Small intestine (tissue), 7 donors: ENCODE data around the gene ORM2. TPM values are rescaled to one million over a fixed set of nuclear protein-coding genes. Genes with fewer than 3 reads are reported as not detected.
A peak's percentile ranks its signal among the peaks of the same experiment; 100 is the strongest.

Source experiments
- DNase-seq, 2 donors: peaks; one replicate each; pipeline versions ENCODE4 v3.0.0 to v3.0.0-alpha.2; 2013
- FAIRE-seq: peaks from 2 replicates; lab custom pipeline; 2012; peaks lifted over from hg19 to GRCh38; lab: Jason Lieb, UNC
- H3K27ac ChIP-seq, 3 donors: one replicate each; pipeline ENCODE4 v1.5.1; 2013; ENCODE audit warnings: low read length in 2 of 3, mild to moderate bottlenecking in 2 of 3, control low read depth in 1 of 3, inconsistent platforms in 1 of 3, low read depth in 1 of 3, moderate library complexity in 1 of 3
- H3K27me3 ChIP-seq, 3 donors: one replicate each; pipeline ENCODE4 v1.6.1; 2013; ENCODE audit warnings: low read length in 3 of 3, inconsistent platforms in 1 of 3; ENCODE audit not compliant: control insufficient read depth in 3 of 3, insufficient read depth in 3 of 3
- H3K36me3 ChIP-seq, 3 donors: one replicate each; pipeline ENCODE4 v1.6.1; 2013; ENCODE audit warnings: low read length in 3 of 3, inconsistent platforms in 1 of 3, low read depth in 1 of 3, mild to moderate bottlenecking in 1 of 3, moderate library complexity in 1 of 3; ENCODE audit not compliant: control insufficient read depth in 3 of 3, insufficient read depth in 2 of 3
- H3K4me1 ChIP-seq, 3 donors: one replicate each; pipeline ENCODE4 v1.6.1; 2013; ENCODE audit warnings: low read length in 2 of 3, inconsistent platforms in 1 of 3, low read depth in 1 of 3, mild to moderate bottlenecking in 1 of 3, moderate library complexity in 1 of 3; ENCODE audit not compliant: control insufficient read depth in 3 of 3, insufficient read depth in 2 of 3
- H3K4me3 ChIP-seq, 3 donors: one replicate each; pipeline ENCODE4 v1.5.1; 2013; ENCODE audit warnings: low read length in 3 of 3, control low read depth in 1 of 3, inconsistent platforms in 1 of 3, low read depth in 1 of 3, mild to moderate bottlenecking in 1 of 3, moderate library complexity in 1 of 3
- H3K9me3 ChIP-seq, 2 donors: one replicate each; pipeline ENCODE4 v1.6.1; 2013; ENCODE audit warnings: low read depth in 1 of 2, low read length in 1 of 2; ENCODE audit not compliant: control insufficient read depth in 2 of 2, insufficient read depth in 1 of 2
- WGBS, 3 donors: extraction: QIAGEN DNeasy Blood & Tissue Kit; methylation state at CpG; one replicate each; pipeline ENCODE4 v1.1.7; 2013; 5-methylcytosine and 5-hydroxymethylcytosine counted together
- polyA plus RNA-seq, 4 donors: library from polyadenylated mRNA; stranded (reverse) in 3 of 4; unstranded in 1 of 4; fragments of 200-250 nt in 3 of 4; fragments of 120-200 nt in 1 of 4; gene quantifications; one replicate each; pipeline versions ENCODE4 v1.2.1 to v1.2.3, GENCODE V29; 2013
- donor health status: healthy with polysubstance abuse.
- donor health status: control.
- donor health status: control.
- donor health status: Bipolar disorder and iron deficiency.
- donor health status: healthy.

The ORM2 gene
- polyA plus RNA-seq, 4 donors, result 0.28 TPM; not detected in 3

GRCh38 chr9:114361542-114361941, 31.9 kb downstream of the ORM2 start:
- FAIRE-seq (no peak), DNase-seq (no peak)
- 95% methylated on average over 7 of the region's 7 CpGs for WGBS, 3 donors
- H3K4me1 ChIP-seq, result peaks cover 0 to 4% (median 1%) of the 10 kb centered on the region in 3 donors
- no peak overlapping the region for H3K27ac ChIP-seq
- no peaks in the 10 kb centered on the region for H3K27me3 ChIP-seq
- no peak overlapping the region for H3K4me3 ChIP-seq
- H3K9me3 ChIP-seq, result no peaks in the 10 kb centered on the region
- peaks cover 13 to 61% (median 31%) of the 10 kb centered on the region in 3 donors for H3K36me3 ChIP-seq

- no peak for FAIRE-seq
- WGBS, 3 donors, result 88 to 92% (median 89%) methylated on average over 12 of the region's 12 CpGs
- Histone ChIP-seq H3K4me1 (peaks cover 0 to 8% (median 1%) of the 10 kb centered on the region in 3 donors), H3K27ac (peak overlapping the region in 1 of 3 donors; percentile 46), H3K36me3 (peaks cover 13 to 58% (median 32%) of the 10 kb centered on the region in 3 donors), H3K9me3 (no peaks in the 10 kb centered on the region), H3K4me3 (no peak overlapping the region), H3K27me3 (no peaks in the 10 kb centered on the region)
- no peak for DNase-seq
These were observed 32.7 kb downstream of the ORM2 start for GRCh38 chr9:114362394-114362793.

- H3K36me3 ChIP-seq, result peaks cover 12 to 60% (median 30%) of the 10 kb centered on the region in 3 donors
- H3K9me3 ChIP-seq, result no peaks in the 10 kb centered on the region
- no peak for DNase-seq
- WGBS, 3 donors, result 43 to 61% (median 57%) methylated on average over 2 of the region's 2 CpGs
- H3K4me1 ChIP-seq, result peaks cover 0 to 8% (median 1%) of the 10 kb centered on the region in 3 donors
- H3K27me3 ChIP-seq, result no peaks in the 10 kb centered on the region
- FAIRE-seq, result no peak
- peak overlapping the region in 2 of 3 donors; percentile 4 to 74 for H3K27ac ChIP-seq
- H3K4me3 ChIP-seq, result no peak overlapping the region
These were observed 33.8 kb downstream of the ORM2 start for GRCh38 chr9:114363424-114363823.

GRCh38 chr9:114364134-114365041, 34.7 kb downstream of the ORM2 start:
- FAIRE-seq (no peak), DNase-seq (no peak)
- peaks cover 0 to 8% (median 1%) of the 10 kb centered on the region in 3 donors for H3K4me1 ChIP-seq
- H3K27me3 ChIP-seq, result no peaks in the 10 kb centered on the region
- H3K9me3 ChIP-seq, result no peaks in the 10 kb centered on the region
- H3K4me3 ChIP-seq, result no peak overlapping the region
- peaks cover 12 to 58% (median 27%) of the 10 kb centered on the region in 3 donors for H3K36me3 ChIP-seq
- peak overlapping the region in 1 of 3 donors; percentile 87 for H3K27ac ChIP-seq
- 57 to 65% (median 62%) methylated on average over 6 of the region's 6 CpGs for WGBS, 3 donors

- peaks cover 12 to 55% (median 21%) of the 10 kb centered on the region in 3 donors for H3K36me3 ChIP-seq
These were observed 35.5 kb downstream of the ORM2 start for GRCh38 chr9:114365194-114365593.

GRCh38 chr9:114366334-114367128, 36.9 kb downstream of the ORM2 start:
- H3K27ac ChIP-seq, result peak overlapping the region in 2 of 3 donors; percentile 4 to 72
- H3K4me1 ChIP-seq, result peaks cover 0 to 8% (median 1%) of the 10 kb centered on the region in 3 donors
- H3K27me3 ChIP-seq, result no peaks in the 10 kb centered on the region
- no peaks in the 10 kb centered on the region for H3K9me3 ChIP-seq
- no peak overlapping the region for H3K4me3 ChIP-seq
- 38 to 62% (median 53%) methylated on average over 10 of the region's 10 CpGs for WGBS, 3 donors
- DNase-seq, result peak in 1 of 2 donors; percentile 43
- peaks cover 6 to 55% (median 26%) of the 10 kb centered on the region in 3 donors for H3K36me3 ChIP-seq
- FAIRE-seq, result no peak

More at GRCh38 chr9:114365194-114365593, 35.5 kb downstream of the ORM2 start:
- H3K27ac ChIP-seq, result no peak overlapping the region
- FAIRE-seq (no peak), DNase-seq (no peak)
- peaks cover 0 to 8% (median 1%) of the 10 kb centered on the region in 3 donors for H3K4me1 ChIP-seq
- H3K9me3 ChIP-seq, result no peaks in the 10 kb centered on the region
- H3K4me3 ChIP-seq, result no peak overlapping the region
- 90 to 97% (median 90%) methylated on average over 2 of the region's 2 CpGs for WGBS, 3 donors
- no peaks in the 10 kb centered on the region for H3K27me3 ChIP-seq

GRCh38 chr9:114367366-114367765, 37.7 kb downstream of the ORM2 start:
- H3K27ac ChIP-seq, result peak overlapping the region in 2 of 3 donors; percentile 12 to 92
- WGBS, 3 donors, result 84 to 87% (median 85%) methylated on average over 6 of the region's 6 CpGs
- FAIRE-seq (no peak), DNase-seq (no peak)
- no peak overlapping the region for H3K4me3 ChIP-seq
- no peaks in the 10 kb centered on the region for H3K27me3 ChIP-seq
- peaks cover 2 to 54% (median 21%) of the 10 kb centered on the region in 3 donors for H3K36me3 ChIP-seq
- H3K9me3 ChIP-seq, result no peaks in the 10 kb centered on the region
- peaks cover 0 to 8% (median 1%) of the 10 kb centered on the region in 3 donors for H3K4me1 ChIP-seq
